Gastroesophageal sphincter (tissue), 3 donors: ENCODE results near the gene AFAP1.

ENCODE experiments used
- EP300 ChIP-seq: sonication (generic); formaldehyde crosslinking; IDR thresholded peaks from one replicate; pipeline ENCODE4 v1.6.1; 2017; ENCODE audit warnings: antibody characterized with exemption, mild to moderate bottlenecking
- POLR2A ChIP-seq, 2 donors: fragments of 450-650 bp; IDR thresholded peaks; one replicate each; pipeline ENCODE4 v1.6.1; 2017; ENCODE audit warnings: antibody characterized with exemption in 2 of 2, mild to moderate bottlenecking in 2 of 2, moderate library complexity in 1 of 2
- TF ChIP-seq, protein P1 (sequence below), 4 experiments: fragments of 200-600 bp in 2 of 4; fragments of 450-650 bp in 2 of 4; sonication (generic) in 1 of 4; IDR thresholded peaks; one replicate each; pipeline ENCODE4 v1.5.1; 2017 to 2019; ENCODE audit warnings: antibody characterized with exemption in 4 of 4, mild to moderate bottlenecking in 2 of 4, moderate library complexity in 2 of 4

DNA sequence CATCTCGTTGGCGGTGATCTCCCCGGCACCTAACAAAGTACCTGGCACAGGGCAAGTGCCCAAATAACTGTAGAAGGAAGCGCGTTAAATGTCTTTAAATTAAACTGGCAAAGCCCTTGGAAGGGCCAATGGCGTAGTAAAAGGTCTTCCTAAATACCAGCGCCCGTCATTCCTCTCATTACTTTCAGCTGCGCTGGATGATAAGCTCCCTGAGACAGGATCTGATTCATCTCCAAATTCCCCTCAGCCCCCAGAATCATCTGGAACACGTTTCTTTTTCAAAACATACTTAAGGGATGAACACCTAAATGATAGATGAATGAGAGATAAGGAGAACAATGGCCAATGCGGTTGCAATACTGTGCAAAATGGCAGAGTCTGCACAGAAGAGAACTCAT, 95.1 kb downstream of the AFAP1 start:
- TF ChIP-seq POLR2A (IDR thresholded peaks at IDR 0.05) (no peak), EP300 (no peak)
- TF ChIP-seq, protein P1, sequence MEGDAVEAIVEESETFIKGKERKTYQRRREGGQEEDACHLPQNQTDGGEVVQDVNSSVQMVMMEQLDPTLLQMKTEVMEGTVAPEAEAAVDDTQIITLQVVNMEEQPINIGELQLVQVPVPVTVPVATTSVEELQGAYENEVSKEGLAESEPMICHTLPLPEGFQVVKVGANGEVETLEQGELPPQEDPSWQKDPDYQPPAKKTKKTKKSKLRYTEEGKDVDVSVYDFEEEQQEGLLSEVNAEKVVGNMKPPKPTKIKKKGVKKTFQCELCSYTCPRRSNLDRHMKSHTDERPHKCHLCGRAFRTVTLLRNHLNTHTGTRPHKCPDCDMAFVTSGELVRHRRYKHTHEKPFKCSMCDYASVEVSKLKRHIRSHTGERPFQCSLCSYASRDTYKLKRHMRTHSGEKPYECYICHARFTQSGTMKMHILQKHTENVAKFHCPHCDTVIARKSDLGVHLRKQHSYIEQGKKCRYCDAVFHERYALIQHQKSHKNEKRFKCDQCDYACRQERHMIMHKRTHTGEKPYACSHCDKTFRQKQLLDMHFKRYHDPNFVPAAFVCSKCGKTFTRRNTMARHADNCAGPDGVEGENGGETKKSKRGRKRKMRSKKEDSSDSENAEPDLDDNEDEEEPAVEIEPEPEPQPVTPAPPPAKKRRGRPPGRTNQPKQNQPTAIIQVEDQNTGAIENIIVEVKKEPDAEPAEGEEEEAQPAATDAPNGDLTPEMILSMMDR (IDR thresholded peaks at IDR 0.05): no peak
